Transverse colon (tissue), 3 donors: Measurements from ENCODE around the gene NKX2-3.

ENCODE experiments used
- CTCF ChIP-seq, 5 experiments: fragments of 200-600 bp in 3 of 5; fragments of 450-650 bp in 2 of 5; sonication (generic) in 3 of 5; IDR thresholded peaks; 1 replicate in 2 of 5; 2 replicates in 3 of 5; pipeline ENCODE4 v1.5.1; 2016 to 2017; ENCODE audit warnings: antibody characterized with exemption in 5 of 5, inconsistent platforms in 3 of 5, mild to moderate bottlenecking in 2 of 5, moderate library complexity in 1 of 5
- POLR2A ChIP-seq: fragments of 450-650 bp; IDR thresholded peaks from one replicate; pipeline ENCODE4 v1.6.1; 2016; ENCODE audit warnings: antibody characterized with exemption, mild to moderate bottlenecking, moderate library complexity

- no peak for TF ChIP-seq POLR2A
- peak; percentile 80 to 83 (median 83) for TF ChIP-seq CTCF (IDR thresholded peaks at IDR 0.05)
Observed at GRCh38 chr10:99560277-99561126, 27.8 kb downstream of the NKX2-3 start.
